Retinal pigment epithelial cell (primary cell): ENCODE measurements around the gene QPRT.

ENCODE experiments used
- DNase-seq: peaks from one replicate; pipeline ENCODE4 v3.0.0-alpha.2; 2010; ENCODE audit warnings: low read depth
- H3K4me3 ChIP-seq: 2 replicates; pipeline ENCODE4 v1.5.1; 2011; ENCODE audit warnings: mild to moderate bottlenecking, low read length, control low read depth, moderate library complexity
- TF ChIP-seq, protein P1 (sequence below): conservative IDR thresholded peaks from 2 replicates; pipeline ENCODE4 v1.5.1; 2011; ENCODE audit warnings: low read depth, low read length, control low read depth, inconsistent platforms

The QPRT gene

DNA sequence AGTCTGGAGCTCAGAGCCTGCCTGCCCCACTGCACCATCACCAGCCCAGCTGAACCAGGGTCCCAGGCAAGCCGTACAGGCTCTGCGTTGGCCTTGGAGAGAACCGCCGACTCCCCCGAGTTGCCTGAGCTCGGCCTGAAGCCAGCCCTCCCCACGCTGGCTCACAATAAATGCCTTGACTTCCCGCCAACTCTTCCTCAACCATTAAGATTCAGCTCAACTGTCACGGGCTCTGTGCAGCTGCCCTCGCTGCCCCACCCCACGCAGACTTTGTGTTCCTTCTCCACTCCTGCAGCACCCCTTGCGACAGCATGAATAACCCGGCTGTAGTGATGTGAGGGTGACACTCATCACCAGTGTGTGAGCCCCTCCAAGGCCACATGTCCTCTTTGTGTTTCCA is 4.8 kb upstream of the QPRT start:
- no peak overlapping the region for H3K4me3 ChIP-seq
- DNase-seq = no peak
- TF ChIP-seq, protein P1, sequence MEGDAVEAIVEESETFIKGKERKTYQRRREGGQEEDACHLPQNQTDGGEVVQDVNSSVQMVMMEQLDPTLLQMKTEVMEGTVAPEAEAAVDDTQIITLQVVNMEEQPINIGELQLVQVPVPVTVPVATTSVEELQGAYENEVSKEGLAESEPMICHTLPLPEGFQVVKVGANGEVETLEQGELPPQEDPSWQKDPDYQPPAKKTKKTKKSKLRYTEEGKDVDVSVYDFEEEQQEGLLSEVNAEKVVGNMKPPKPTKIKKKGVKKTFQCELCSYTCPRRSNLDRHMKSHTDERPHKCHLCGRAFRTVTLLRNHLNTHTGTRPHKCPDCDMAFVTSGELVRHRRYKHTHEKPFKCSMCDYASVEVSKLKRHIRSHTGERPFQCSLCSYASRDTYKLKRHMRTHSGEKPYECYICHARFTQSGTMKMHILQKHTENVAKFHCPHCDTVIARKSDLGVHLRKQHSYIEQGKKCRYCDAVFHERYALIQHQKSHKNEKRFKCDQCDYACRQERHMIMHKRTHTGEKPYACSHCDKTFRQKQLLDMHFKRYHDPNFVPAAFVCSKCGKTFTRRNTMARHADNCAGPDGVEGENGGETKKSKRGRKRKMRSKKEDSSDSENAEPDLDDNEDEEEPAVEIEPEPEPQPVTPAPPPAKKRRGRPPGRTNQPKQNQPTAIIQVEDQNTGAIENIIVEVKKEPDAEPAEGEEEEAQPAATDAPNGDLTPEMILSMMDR = no peak

DNA sequence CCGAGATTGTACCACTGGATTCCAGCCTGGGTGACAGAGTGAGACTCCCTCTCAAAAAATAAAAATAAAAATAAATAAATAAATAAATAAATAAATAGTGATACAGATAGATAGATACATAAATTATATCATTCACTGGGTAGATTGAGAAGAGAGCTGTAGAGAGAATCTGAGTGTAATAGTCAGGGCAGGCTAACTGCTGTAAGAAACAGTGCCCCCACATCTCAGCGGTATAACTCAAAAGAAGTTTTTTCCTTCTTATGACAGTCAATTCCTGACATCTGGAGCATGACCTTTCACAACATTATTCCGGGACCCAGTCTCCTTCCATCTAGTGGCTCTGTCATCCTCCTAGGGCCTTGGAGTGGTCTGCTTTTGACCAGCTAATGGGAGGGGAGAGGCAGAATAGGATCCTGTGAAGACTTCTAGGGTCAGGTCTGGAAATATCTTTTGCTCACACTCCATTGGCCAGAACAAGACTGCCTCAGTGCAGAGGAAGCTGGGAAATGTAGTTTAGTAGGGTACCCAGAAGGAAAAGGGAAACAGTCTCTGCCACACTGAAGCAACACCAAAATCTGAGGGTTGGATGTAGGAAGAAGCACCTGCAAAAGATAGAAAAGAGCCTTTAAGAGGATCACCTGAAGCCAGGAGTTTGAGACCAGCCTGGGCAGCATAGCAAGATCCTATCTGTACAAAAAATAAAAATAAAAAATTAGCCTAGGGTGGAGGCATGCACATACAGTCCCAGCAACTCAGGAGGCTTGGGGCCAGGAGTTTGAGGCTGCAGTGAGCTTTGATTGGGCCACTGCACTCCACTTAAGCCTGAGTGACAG is 3.0 kb upstream of the QPRT start:
- TF ChIP-seq, protein P1 = no peak
- no peak overlapping the region for H3K4me3 ChIP-seq
- no peak for DNase-seq

DNA sequence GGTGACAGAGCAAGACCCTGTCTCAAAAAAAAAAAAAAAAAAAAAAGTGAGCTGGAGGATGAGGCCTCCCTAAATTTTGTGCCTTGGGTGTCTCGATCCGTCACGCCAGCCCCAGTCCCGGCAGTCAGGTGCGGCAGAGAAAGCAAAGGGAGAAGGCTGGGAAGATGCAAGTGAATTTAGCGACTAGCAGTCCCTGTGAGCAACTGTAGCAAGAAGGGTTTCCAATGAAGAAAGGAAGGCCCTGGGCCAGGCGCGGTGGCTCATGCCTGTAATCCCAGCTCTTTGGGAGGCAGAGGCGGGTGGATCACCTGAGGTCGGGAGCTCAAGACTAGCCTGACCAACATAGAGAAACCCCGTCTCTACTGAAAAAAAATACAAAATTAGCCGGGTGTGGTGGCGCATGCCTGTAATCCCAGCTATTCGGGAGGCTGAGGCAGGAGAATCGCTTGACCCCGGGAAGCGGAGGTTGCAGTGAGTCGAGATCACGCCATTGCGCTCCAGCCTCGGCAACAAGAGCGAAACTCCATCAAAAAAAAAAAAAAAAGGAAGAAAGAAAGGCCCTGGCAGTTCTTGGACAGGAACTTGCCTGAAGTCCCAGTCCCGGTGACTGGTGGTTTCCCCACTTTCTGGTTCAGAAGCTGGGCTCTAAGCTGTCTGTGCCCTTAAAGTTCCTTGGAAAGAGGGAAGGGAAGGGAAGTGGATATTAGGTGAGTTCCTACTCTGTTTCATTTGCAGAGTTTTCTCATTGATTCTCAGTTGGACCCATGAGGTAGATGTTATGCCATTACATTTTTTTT is 1.8 kb upstream of the QPRT start:
- DNase-seq = no peak
- TF ChIP-seq, protein P1 = no peak

DNA sequence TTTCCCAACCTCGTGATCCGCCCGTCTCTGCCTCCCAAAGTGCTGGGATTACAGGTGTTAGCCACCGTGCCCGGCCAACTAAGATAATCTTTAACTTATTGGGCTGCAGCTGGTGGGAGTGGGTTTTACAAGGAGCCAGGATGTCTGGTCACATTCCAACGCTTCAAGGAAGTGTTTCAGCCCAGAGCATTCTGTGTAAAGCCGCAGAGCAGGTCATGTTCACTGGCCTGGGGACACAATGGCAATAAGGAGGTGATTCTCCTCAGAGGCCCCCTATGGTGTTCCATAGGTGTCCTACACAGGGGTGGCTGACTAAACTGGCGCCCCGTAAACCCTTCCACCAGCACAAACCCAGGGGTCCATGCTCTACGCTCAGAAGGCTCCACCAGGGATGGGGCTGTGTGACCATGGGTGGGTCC is 1.2 kb downstream of the QPRT start:
- no peak for DNase-seq
- peak overlapping the region; percentile 58 for H3K4me3 ChIP-seq
- TF ChIP-seq, protein P1 = no peak

More for the DNA sequence above, 1.8 kb upstream of the QPRT start:
- no peak overlapping the region for H3K4me3 ChIP-seq

DNA sequence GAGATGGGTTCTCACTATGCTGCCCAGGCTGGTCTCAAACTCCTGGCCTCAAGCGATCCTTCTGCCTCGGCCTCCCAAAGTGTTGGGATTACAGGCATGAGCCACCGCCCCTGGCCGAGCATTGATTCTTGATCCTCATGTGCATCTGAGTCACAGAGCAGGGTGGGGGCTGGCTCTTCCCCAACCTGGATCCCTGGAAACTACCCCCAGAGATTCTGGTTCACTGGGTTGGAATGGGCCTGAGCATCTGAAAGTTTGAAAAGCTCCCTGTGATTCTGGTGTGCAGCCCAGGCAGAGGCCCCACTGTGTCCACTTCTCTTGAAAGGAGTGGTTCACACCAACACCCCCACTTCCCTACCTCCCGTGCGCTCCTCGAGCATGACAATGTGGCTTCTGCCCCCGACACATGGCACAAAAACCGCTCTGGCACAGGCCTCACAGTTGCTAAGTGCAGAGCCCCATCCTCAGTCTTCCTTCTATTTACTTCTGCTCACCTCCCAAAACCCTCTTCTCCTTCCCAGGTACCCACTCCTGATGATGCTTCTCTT is 4.6 kb downstream of the QPRT start:
- TF ChIP-seq, protein P1 = no peak
- H3K4me3 ChIP-seq = no peak overlapping the region
- no peak for DNase-seq

DNA sequence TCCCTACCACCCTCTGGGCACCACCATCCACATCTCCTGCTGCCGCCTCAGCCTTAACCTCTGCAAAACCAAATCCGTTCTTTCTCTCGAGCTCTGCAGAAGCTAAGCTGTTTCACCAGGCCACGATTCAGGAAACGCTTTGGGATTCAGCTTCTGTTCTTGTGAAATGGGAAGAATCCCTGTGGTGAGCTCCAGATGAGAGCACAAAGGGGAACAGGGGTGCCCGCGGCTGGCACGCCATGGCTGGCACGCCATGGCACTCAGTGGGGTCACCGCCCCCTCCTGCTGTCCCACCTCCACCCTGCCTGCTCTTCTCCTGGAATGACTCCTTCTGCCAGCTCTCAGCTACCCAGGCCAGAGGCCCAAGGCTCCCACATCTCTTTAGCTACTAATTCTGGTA is 5.7 kb downstream of the QPRT start:
- no peak for DNase-seq
- TF ChIP-seq, protein P1 = no peak
- no peak overlapping the region for H3K4me3 ChIP-seq
